Activated CD4-positive, alpha-beta T cell treated with anti-CD3 and anti-CD28 coated beads, Interleukin-10, Interleukin-2, amounts not matched to agents 100 ng/mL and 50 ng/mL, durations not matched to agents 16 hours and 8 hours (primary cell): ENCODE measurements around the gene LYRM4.

ENCODE experiments used
- DNase-seq: peaks from one replicate; pipeline ENCODE4 v3.0.0-alpha.2; 2020

LYRM4 gene

DNA sequence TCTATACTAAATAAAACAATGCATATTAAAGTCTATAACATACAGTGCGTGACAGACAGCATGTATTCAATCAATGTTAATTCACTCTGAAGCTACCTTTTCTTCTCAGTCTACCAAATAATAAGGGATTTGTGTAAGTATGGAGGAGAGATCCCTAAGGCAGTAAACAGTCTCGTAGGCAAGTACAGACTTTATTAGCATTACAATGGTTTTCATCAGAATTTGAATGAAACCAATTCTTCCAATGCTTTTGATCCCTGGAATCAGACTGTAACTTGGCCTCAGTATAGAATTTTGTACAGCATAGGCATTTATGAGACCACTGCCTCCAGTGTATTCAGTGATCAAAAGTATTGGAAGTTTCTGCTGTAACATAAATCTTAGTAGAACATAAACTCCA is 19.5 kb downstream of the LYRM4 start:
- no peak for DNase-seq

DNA sequence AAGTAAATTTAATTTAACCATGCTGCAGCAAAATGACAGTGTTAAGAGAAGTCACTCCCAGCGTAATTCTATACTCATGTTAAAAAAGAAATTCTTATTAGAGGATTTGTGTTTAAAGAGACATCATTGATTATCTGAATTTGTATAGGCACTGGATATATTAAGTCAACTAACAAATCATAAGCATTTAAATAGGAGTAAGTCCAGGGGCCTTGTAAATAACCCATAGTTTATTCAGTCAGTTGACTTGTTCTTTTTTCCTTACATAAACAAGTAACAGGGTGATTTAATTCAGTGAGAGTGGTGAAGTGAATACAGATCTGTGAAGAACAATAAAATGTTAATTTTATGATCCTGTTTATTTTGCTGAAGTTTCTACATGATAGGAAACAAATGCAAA is 22.4 kb downstream of the LYRM4 start:
- no peak for DNase-seq

DNA sequence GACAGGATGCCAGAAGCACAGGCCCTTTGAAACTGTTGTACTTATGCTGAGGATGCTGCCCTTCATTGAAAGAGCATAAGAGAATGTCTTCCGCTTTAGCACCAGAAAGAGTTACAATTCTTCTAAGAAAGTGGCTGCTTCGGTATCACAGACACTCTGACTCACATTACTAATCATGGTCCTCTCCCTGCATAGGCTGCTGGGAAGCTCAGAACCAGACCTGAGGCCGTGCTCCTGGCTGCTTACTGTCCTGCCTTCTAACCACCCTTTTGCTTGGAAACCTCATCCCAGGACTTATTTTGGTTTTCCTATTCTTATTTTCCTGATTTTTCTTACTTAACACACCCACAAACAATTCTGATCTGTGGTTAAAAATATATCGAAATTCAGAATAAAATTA is 22.9 kb downstream of the LYRM4 start:
- DNase-seq, result no peak

DNA sequence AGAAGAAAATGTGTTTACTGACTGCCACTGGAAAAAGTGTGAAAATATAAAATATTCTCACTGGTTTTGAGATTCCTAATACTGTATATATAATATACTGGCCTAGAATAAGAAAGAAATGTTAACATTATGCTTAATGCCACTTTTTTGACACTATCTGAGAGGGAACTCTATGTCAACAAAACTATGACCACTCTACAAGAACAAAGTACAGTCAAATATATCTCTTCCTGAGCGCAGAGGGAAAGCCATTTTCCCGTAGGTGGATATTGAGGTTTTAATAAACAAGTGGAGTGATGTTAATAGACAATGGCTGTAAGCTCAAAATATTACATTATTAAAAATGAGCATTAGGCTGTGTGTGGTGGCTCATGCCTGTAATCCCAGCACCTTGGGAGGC is 24.9 kb downstream of the LYRM4 start:
- no peak for DNase-seq

DNA sequence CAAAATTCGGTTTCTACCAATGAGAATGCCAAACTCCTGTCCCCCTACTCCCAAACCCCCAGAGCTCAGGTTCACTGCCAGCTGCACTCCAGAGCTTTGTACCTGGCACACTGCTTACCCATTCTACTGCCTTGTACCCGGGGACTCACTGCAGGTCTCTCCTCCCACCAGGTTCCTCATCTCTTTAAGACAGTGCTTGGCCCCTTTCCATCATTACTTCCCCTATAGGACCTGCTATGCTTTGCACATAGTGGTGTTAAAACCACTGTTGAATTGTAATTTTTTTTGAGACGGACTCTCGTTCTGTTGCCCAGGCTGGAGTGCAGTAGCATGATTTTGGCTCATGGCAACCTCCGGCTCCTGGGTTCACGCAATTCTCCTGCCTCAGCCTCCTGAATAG is 25.9 kb downstream of the LYRM4 start:
- DNase-seq, result no peak

DNA sequence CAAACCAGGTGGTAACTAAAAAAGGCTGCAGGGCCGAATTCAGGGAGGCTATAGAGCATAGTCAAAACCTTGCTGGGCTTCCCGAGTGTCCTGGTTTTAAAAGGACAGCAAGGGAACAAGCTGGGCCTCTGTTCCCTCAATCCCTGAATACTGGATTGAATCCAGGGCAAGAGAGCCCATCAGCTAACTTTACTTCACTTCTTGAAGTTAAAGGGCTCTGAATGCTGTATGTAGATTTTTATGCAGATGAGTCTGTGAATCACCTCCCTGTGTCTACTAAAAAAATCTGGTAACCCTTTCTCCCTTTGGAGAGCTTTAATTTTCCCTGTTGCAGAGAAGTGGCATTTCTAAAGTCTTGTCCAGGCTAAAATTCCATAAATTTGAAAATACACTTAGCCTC is 29.5 kb downstream of the LYRM4 start:
- no peak for DNase-seq

DNA sequence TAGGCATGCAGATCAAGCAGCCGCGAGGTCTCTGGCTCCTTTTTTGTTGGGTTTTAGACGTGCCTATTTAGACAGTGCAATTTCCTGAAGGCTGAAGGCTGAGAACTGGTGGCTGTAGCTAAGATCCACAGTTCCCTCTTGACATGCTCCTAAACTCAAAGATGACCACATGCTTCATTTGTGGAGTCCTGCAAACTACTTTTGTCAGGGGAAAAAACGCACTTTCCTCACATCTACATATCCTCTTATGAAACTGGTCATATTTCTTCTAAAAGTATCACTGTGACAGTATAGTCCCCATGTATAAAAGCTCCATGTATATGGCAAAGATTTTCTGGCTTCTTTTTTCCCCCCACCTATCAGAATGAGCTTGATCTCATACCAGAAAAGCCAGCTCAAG is 30.7 kb downstream of the LYRM4 start:
- no peak for DNase-seq

DNA sequence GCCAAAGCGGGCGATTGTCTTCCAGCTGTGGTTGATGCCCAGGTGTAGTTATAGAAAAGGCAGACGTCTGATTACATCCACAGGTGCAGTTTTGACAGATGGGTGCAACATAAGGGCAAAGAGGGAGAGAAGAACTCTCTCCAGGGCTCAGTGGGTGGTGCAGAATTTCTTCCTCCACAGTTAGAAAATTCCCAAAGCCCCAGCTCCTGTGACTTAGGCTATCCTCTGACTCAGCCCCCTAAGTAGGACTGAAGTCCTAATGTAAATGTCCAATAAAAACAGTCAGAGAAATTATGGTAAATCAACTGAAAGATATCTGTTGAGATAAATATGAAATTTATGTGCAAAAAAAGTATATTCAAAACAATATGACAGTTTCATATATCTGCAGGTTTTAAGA is 31.4 kb downstream of the LYRM4 start:
- no peak for DNase-seq

DNA sequence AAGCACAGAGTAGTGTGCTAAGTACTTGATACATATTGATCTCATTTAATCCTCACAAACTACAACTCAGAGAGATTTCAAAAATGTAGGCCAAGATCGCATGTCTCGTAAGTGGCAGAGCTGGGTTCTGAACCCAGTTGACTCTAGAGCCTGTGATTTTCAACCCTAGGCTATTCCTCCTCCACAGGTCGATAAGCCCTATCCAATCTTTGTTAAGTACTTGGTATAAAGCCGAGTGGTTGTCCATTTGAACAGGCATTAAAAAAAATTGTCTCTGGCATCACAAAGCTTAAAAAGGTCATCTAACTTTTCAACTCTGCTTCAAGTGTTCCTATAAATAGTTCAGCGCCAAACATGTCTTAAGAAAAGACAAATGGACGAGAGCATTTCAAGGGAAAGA is 37.4 kb downstream of the LYRM4 start:
- DNase-seq, result no peak

DNA sequence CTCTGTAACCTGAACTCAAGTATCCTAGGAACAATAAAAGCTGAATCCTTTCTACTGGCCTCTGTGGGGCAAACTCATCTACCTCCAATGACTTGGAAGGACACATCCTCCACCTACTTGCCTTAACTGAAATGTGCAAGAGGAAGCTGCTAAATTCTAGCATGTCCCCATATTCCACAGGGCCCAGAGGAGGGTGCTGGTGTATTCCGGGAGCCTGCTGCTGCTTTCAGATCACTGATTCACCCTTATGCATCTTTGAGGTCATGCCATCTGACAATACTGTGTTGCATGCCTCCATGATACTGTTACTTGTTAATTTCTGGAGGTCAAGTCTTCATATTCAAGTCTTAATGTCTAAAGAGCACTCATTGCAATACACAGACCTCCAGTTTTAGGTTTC is 40.3 kb downstream of the LYRM4 start:
- no peak for DNase-seq

DNA sequence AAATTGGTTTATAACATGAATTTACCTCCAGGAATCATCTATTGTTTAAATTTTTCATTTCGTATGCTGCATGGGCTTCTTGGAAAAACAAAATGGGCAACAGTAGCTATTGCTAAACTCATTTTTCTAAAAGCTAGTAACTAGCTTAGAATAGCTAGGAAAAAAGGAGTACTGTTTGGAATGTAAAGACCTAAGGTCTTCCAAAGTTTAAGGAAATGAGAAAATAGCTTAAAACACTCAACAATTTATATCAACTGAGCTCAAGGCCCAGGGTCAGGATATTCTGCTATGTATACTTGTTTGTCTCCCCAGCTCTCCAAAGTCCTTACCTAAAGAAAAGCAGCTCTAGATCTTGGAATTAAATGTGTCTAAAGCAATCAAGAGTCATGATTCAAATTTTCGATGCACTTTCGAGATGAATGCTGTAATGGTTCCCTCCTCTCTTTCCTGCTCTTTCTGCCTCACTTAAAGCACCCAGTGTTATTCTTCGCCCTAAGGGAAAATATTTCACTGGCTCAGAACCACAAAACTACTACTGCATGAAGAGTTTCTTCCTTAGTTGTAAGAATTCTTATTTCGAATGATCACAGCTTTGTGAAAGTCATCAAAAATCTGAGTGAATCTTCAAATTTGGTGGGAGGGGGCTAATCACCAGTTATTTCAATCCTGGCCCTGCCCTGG is 41.6 kb downstream of the LYRM4 start:
- no peak for DNase-seq

DNA sequence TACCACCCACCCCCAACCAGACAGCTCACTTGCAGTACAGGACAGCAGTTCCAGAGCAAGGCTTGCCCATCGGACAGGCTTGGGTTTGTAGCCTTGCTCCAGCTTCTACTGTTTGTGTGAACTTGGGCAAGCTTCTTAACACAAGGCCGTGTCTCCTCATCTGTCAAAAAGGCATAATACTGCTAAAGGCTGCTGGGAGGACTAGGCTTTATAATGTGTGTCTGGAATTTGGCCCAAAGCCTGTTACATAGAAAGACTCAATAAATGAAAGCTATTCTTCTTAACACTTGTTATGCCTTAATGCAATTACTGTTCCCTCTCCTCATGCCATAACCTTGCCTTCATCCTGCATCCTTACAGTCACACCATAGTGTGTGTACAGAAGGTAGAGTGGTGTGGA is 43.4 kb downstream of the LYRM4 start:
- DNase-seq, result no peak

DNA sequence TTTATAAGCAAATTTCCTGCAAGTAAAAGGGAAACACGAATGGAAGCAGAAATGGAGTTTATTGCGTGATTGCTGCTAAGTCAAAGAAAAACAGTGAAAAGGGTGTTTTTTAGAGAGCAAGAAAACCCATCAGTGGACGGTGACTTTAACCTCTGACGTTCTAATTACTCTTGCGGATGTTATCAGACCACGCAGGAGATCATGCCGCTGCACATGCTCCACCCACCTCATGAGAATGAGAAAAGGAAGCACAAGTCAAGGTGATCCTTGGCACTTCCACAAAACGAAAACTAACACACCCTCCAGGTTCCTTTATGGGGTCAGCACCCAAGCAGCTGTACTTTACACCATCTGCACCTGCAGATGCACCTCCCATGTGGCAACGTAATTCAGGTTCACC is 45.0 kb downstream of the LYRM4 start:
- DNase-seq, result no peak

DNA sequence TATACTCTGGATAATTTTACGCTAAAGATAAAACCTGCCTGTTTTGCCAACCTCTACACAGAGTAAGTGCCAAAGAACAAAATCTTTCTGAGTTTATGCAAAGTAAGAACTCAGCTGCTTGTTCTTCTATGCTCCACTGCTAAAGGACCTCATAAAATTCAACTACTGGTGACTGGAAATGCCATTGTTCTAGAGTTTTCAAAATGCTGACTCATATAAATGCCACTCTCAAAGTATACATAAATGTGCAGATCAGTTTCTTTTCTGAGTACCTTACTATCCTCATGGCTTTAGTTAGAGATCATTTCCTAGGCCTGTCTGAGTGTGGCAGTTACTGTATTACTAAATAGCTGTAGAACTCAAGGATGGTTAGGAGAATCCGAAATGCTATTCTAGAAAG is 45.6 kb downstream of the LYRM4 start:
- DNase-seq, result no peak

DNA sequence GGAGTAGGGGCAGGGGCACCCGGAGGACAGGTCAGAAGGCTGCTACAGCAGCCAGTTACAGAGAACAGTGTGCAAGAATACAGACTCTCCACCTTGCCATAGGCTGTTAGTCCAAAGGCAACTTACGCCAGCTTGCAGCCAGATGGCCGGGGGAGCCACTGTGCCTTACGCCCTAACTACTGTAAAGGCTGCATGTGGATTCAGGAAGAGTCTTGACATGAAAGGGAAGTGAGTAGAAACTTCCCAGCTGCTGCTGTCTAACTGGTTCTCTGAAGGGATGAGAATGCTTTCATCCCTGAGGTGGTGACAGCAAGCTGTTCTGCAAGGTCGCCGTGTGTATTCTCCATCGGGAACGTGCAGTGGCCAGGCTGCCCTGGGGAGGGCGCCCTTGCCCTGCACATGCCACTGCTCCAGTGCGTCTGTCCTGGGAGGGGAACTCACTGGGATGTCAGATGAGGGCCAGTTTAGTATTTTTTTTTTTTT is 46.1 kb downstream of the LYRM4 start:
- peak; percentile 59 for DNase-seq

DNA sequence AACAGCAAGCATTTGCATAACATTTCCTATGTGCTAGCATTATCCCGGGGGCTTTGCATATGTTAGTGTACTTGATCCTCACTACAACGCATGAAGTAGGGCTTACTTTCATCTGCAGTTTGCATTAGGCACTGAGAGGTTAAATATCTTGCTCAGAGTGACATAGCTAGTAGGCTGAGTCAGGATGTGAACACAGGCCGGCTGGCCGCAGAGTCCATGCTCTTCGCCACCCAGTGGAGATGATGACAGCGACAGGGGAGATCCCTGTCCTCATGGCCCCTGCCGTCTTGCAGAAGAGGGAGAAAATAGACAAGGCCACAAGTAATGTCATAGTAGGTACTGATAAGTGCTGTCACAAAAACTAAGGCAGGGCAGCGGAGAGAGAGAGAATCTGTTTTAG is 46.9 kb downstream of the LYRM4 start:
- DNase-seq, result no peak

DNA sequence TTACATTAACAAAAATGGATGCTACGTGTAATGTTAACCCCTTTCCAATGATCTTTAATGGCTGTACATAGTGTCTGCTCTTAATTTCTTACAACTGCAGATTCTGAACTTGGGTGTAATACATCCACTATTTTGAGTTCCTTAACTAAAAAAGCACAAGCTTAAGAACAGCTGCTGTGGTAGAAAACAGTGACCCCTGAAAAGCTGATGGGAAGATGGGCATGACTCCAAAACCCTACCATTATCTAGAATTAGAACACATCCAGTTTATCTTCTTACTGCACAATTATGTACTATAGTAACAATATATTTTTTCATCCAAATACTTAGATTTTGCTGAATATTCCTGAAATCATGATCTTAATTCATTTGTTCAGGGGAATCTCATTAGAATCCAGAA is 49.3 kb downstream of the LYRM4 start:
- no peak for DNase-seq

DNA sequence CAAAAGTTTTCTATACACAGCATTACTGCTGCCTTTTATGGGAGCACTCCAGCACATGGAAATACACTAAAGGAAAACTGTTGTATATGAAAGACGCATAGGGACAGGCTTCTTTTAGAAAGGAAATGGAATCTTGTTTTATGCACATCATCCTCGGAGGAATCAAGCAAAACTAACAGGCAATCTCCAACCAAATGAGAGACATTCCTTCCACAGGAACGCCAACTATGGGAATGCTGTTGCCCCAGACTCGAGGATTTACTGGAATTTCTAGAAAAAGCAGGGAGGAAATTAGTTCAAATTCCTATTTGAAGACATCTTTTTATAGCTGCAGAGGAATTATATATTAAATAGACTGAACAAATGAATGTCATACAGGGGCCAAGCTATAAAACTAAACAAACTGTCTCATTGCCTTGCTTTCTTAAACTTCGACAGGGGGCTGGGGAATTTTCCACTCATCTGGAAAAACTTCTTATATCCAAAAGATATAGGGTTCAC is 52.2 kb downstream of the LYRM4 start:
- DNase-seq, result no peak

DNA sequence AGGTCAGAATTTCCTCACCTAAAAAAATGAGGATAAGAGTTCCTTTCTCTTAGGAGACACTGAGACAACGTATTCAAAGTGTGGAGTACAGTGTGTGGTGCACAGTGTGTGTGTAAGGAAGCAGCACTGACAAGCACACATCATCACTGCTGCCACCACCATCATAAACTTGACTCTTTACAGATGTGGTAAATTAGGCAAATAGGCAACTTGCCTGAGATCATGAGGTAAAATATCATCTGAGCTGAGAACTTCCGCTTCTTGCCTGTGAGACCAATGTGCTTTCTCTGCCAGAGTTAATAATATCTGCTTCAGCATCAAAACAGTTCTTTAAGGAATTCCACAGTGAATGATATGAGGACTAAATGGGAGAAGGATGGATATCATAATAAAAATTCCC is 52.7 kb downstream of the LYRM4 start:
- DNase-seq, result no peak

DNA sequence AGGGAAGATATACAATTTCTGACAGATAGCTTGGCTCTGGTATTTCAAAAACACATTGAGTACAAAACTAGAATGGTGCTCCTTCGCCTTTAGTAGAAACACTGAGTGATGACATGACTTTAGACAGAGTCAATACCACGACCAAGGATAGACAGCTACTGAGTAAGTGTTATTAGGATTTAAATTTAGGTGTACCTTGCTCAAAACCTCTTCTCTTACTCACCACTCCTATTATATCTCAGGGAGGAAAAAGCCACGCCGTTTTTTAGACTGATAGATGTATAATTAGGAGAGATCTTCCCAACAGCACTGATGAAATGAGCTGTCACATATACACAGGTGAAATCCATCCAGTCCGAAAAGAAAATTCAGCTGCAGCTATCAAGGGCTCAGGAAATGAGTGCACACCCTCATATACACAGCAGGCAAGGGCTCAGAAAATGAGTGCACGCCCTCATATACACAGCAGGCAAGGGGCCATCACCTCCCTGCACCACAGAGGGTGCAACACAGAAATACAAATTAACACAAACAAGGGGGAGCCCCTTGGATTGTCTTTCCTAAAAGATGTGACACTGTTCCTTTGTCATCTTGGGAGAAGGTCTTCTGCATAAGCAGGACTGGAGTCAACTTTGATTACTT is 53.7 kb downstream of the LYRM4 start:
- no peak for DNase-seq

DNA sequence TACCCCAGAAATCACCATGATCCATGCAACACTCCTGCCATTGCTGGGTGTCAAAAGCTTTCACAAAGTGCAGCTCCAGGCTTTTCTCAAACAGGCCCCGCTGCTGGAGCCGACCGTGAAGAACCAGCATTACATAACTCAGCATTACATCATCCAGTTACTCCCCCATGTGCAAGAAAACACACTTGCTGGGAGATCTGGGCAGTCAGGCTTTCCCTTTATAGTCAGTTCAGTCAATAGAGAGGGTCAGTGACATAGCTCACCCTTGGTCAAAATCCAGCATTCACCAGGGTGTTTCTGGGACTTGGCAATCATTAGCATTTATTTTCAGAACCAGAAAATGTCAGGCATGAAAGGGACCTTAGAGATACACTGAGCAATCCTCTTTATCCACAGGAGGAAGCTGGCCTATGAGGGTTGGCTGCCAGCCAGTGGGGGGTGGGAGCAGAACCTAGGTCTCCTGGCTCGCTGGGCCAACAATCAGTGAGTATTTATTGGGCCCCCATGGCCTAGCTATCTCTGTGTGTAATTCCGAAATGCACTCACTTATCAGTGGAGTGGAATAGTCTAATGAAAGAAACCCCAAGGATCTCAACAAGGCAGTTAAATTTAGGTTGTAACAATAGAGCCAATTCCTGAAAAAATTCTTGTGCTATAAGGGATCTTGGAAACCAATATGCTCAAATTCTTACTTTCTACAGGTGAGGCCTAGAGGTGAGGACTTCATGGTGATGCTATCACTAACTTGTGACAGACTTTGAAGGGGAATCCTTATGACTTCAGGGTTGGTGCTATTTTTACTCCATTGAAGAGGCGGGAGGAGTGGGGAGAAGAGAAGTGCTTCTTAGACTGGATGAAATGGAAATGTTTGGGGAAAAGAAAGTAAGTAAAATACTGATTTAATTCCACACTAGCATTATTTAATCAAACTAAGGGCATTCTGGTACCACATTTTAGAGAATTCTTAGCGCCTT is 54.6 kb downstream of the LYRM4 start:
- DNase-seq, result no peak

DNA sequence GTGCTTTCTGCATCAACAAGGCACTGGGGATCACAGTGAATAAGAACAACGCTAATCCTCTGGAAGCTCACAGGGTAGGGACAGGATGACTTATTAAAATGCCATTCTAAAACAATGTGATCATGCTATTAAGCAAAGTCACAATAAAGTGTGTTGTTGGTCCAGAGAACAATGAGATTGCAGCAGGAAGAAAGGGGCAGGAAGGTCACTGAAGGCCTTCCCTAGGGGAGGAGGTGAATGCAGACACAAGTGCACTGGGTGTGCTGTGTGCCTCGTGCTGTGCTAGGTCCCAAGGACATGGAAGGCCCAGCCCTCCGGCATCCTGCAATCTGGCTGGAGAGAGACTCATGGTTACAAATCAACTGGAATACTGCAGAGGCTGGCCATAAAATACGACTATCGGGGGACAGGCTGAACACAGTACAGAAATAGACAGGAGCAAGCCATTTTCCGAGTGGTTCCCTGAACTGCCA is 55.7 kb downstream of the LYRM4 start:
- no peak for DNase-seq

DNA sequence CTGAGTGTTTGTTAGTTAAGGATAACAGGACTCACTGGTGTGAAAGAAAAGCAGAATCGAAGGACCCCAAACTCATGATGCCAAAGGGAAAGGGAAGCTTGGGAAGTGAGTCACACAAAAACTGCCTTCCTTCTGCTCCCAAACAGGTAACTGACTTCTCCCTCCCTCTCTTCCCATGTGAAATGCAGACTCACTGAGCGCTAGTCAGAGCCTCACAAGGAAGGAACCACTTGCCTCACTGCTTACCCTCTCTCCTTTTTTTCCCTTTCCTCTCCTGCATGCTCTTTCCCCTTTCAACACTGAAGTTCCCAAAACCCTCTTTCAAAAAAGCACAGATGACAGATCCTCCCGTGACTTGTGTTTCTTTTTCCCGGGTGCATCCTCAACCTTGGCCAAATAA is 56.4 kb downstream of the LYRM4 start:
- DNase-seq, result no peak

DNA sequence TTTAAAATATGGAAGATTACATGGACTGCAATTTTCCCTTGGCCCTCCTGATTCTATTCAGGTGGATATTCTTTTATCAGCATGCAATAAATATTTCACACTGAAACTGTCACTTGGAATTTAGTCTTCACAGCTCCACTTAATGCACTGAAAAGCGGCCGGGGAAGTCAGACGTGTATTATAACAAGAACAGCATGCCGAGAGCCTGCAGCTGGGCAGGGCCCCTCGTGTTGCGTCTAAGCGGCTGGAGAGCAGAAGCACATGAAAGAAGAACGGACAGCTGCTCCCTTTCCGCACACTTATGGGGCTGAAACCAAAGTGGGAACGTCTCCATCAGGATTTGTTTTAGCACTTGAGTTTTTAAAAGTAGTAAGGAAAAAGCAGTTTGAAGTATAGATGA is 57.2 kb downstream of the LYRM4 start:
- no peak for DNase-seq
